ENCODE results near the gene LRIT1.

LRIT1 gene

GRCh38 chr10:84214046-84214572, 27.2 kb downstream of the LRIT1 start:
- DNase-seq: no peak

- DNase-seq: no peak
Observed at GRCh38 chr10:84213076-84213475, 28.3 kb downstream of the LRIT1 start.

GRCh38 chr10:84212014-84212413, 29.3 kb downstream of the LRIT1 start:
- no peak for DNase-seq

GRCh38 chr10:84211566-84211965, 29.8 kb downstream of the LRIT1 start:
- no peak for DNase-seq

GRCh38 chr10:84208023-84208422, 33.3 kb downstream of the LRIT1 start:
- no peak for DNase-seq

GRCh38 chr10:84205853-84206525, 35.4 kb downstream of the LRIT1 start:
- DNase-seq: no peak

GRCh38 chr10:84205049-84205852, 36.1 kb downstream of the LRIT1 start:
- peak; percentile 82 for DNase-seq

- no peak for DNase-seq
Observed at GRCh38 chr10:84204610-84205009, 36.7 kb downstream of the LRIT1 start.

- DNase-seq: no peak
Observed at GRCh38 chr10:84204122-84204521, 37.2 kb downstream of the LRIT1 start.

- no peak for DNase-seq
Observed at GRCh38 chr10:84202349-84202748, 39.0 kb downstream of the LRIT1 start.

GRCh38 chr10:84201682-84202081, 39.7 kb downstream of the LRIT1 start:
- no peak for DNase-seq

GRCh38 chr10:84201244-84201606, 40.1 kb downstream of the LRIT1 start:
- DNase-seq: no peak

- no peak for DNase-seq
Observed at GRCh38 chr10:84200537-84201243, 40.7 kb downstream of the LRIT1 start.

- no peak for DNase-seq
Observed at GRCh38 chr10:84198206-84198915, 43.0 kb downstream of the LRIT1 start.

GRCh38 chr10:84197643-84198042, 43.7 kb downstream of the LRIT1 start:
- no peak for DNase-seq

GRCh38 chr10:84196941-84197340, 44.4 kb downstream of the LRIT1 start:
- DNase-seq: no peak

- DNase-seq: peak; percentile 18
Observed at GRCh38 chr10:84196083-84196482, 45.3 kb downstream of the LRIT1 start.

- DNase-seq: peak; percentile 37
Observed at GRCh38 chr10:84195044-84195830, 46.1 kb downstream of the LRIT1 start.

GRCh38 chr10:84194424-84195043, 46.8 kb downstream of the LRIT1 start, which contains the start of gene CDHR1:
CDHR1 (plus strand) TSS chr10:84194537; CDS start chr10:84194761, 224 bp downstream.
- DNase-seq: peak; percentile 70

- DNase-seq: no peak
Observed at GRCh38 chr10:84193846-84194423, 47.4 kb downstream of the LRIT1 start.

GRCh38 chr10:84193327-84193726, 48.0 kb downstream of the LRIT1 start:
- DNase-seq: no peak
